Activated effector memory CD4-positive, alpha-beta T cell treated with anti-CD3 and anti-CD28 coated beads, Interleukin-2, amount 50 U/mL, for 16 hours (primary cell): Measurements from ENCODE around the gene PPP1R12A.
A peak's percentile ranks its signal among the peaks of the same experiment; 100 is the strongest.
"Not testable (repeated sequence)": the region's sequence is repeated elsewhere in the genome, so short reads cannot be mapped to it uniquely, and the experiment has no call there.

ENCODE experiments used
- DNase-seq: peaks from one replicate; pipeline ENCODE4 v3.0.0-alpha.2; 2020

PPP1R12A gene

GRCh38 chr12:79935021-79935623 lies at the start of gene PPP1R12A:
TSS of gene PPP1R12A (minus strand) at chr12:79935097. CDS start at chr12:79934931, 166 bp downstream.
- peak; percentile 98 for DNase-seq

- no peak for DNase-seq
Measured at GRCh38 chr12:79983986-79984620, 49.2 kb upstream of the PPP1R12A start.

GRCh38 chr12:79983492-79983891 lies 48.6 kb upstream of the PPP1R12A start:
- DNase-seq = no peak

GRCh38 chr12:79982086-79983062 lies 47.5 kb upstream of the PPP1R12A start:
- no peak for DNase-seq

GRCh38 chr12:79978692-79979091 lies 43.8 kb upstream of the PPP1R12A start:
- DNase-seq = no peak

- DNase-seq = not testable (repeated sequence)
Measured at GRCh38 chr12:79977856-79978460, 43.1 kb upstream of the PPP1R12A start.

GRCh38 chr12:79975143-79975542 lies 40.2 kb upstream of the PPP1R12A start:
- DNase-seq = no peak

- no peak for DNase-seq
Measured at GRCh38 chr12:79973801-79974200, 38.9 kb upstream of the PPP1R12A start.

GRCh38 chr12:79964100-79964627 lies 29.3 kb upstream of the PPP1R12A start:
- no peak for DNase-seq

GRCh38 chr12:79961411-79961810 lies 26.5 kb upstream of the PPP1R12A start:
- no peak for DNase-seq

GRCh38 chr12:79959484-79959883 lies 24.6 kb upstream of the PPP1R12A start:
- no peak for DNase-seq

GRCh38 chr12:79956896-79957295 lies 22.0 kb upstream of the PPP1R12A start:
- no peak for DNase-seq

- DNase-seq = no peak
Measured at GRCh38 chr12:79955561-79955960, 20.7 kb upstream of the PPP1R12A start.

GRCh38 chr12:79954037-79954610 lies 19.2 kb upstream of the PPP1R12A start:
- no peak for DNase-seq

- DNase-seq = no peak
Measured at GRCh38 chr12:79949098-79949497, 14.2 kb upstream of the PPP1R12A start.

- no peak for DNase-seq
Measured at GRCh38 chr12:79945433-79945832, 10.5 kb upstream of the PPP1R12A start.

GRCh38 chr12:79944565-79944964 lies 9.7 kb upstream of the PPP1R12A start:
- DNase-seq = no peak

GRCh38 chr12:79942846-79943245 lies 7.9 kb upstream of the PPP1R12A start:
- DNase-seq = not testable (repeated sequence)

- no peak for DNase-seq
Measured at GRCh38 chr12:79939728-79940310, 4.9 kb upstream of the PPP1R12A start.

- DNase-seq = no peak
Measured at GRCh38 chr12:79938843-79939242, 3.9 kb upstream of the PPP1R12A start.

GRCh38 chr12:79936670-79937069 lies 1.8 kb upstream of the PPP1R12A start:
- no peak for DNase-seq
